Common myeloid progenitor, CD34-positive (primary cell): ENCODE measurements around the gene HIGD1B.

ENCODE experiments used
- CTCF ChIA-PET: fragments of 350-600 bp; sonication (Branson Sonifier 250); formaldehyde crosslinking; loops from one replicate; lab custom pipeline; 2021; ENCODE audit warnings: antibody characterized with exemption; lab: Charles Lee
- POLR2A ChIA-PET: fragments of 350-600 bp; sonication (Branson Sonifier 250); formaldehyde crosslinking; loops from one replicate; lab custom pipeline; 2021; ENCODE audit warnings: antibody characterized with exemption; lab: Charles Lee
- DNase-seq, 3 donors: peaks; one replicate each; pipeline versions ENCODE4 v3.0.0 to v3.0.0-alpha.2; 2013
- H3K27ac ChIP-seq, 2 experiments: 1 replicate in 1 of 2; 2 replicates in 1 of 2; pipeline ENCODE4 v1.7.0; 2013; ENCODE audit warnings: inconsistent platforms in 2 of 2, low read length in 2 of 2, mild to moderate bottlenecking in 2 of 2, low read depth in 1 of 2, moderate library complexity in 1 of 2; ENCODE audit not compliant: severe bottlenecking in 2 of 2, insufficient read depth in 1 of 2, poor library complexity in 1 of 2
- H3K27me3 ChIP-seq, 5 experiments: replicated peaks in 2 of 5; 1 replicate in 3 of 5; 2 replicates in 2 of 5; pipeline versions ENCODE4 v1.6.1 to v1.7.0; 2013; ENCODE audit warnings: low read length in 4 of 5, mild to moderate bottlenecking in 2 of 5, moderate library complexity in 2 of 5, inconsistent platforms in 1 of 5; ENCODE audit not compliant: insufficient read depth in 5 of 5, control insufficient read depth in 4 of 5
- H3K36me3 ChIP-seq, 4 experiments: 1 replicate in 2 of 4; 2 replicates in 2 of 4; pipeline versions ENCODE4 v1.6.1 to v1.7.0; 2013; ENCODE audit warnings: low read length in 3 of 4, control low read depth in 1 of 4, mild to moderate bottlenecking in 1 of 4; ENCODE audit not compliant: control insufficient read depth in 4 of 4, insufficient read depth in 4 of 4
- H3K4me1 ChIP-seq, 4 experiments: 1 replicate in 3 of 4; 2 replicates in 1 of 4; pipeline versions ENCODE4 v1.6.1 to v1.7.1; 2013; ENCODE audit warnings: low read length in 3 of 4, mild to moderate bottlenecking in 3 of 4, control low read depth in 1 of 4, inconsistent platforms in 1 of 4, moderate library complexity in 1 of 4; ENCODE audit not compliant: control insufficient read depth in 4 of 4, insufficient read depth in 4 of 4; ENCODE audit errors: control extremely low read depth in 1 of 4
- H3K4me3 ChIP-seq, 7 experiments: 1 replicate in 4 of 7; 2 replicates in 3 of 7; pipeline versions ENCODE4 v1.5.1 to v1.7.0; 2013; ENCODE audit warnings: mild to moderate bottlenecking in 7 of 7, low read length in 6 of 7, moderate library complexity in 6 of 7, inconsistent platforms in 2 of 7, low read depth in 2 of 7, control low read depth in 1 of 7; ENCODE audit not compliant: insufficient read depth in 4 of 7, control insufficient read depth in 1 of 7; ENCODE audit errors: extremely low read depth in 1 of 7
- H3K9me3 ChIP-seq, 5 experiments: 1 replicate in 4 of 5; 2 replicates in 1 of 5; pipeline versions ENCODE4 v1.6.1 to v1.7.1; 2013; ENCODE audit warnings: low read length in 4 of 5, mild to moderate bottlenecking in 2 of 5, inconsistent platforms in 1 of 5, low read depth in 1 of 5, moderate library complexity in 1 of 5; ENCODE audit not compliant: control insufficient read depth in 4 of 5, insufficient read depth in 2 of 5; ENCODE audit errors: control extremely low read depth in 1 of 5
- WGBS: methylation state at CpG from one replicate; pipeline ENCODE4 v1.1.5; 2013; ENCODE audit not compliant: insufficient coverage; 5-methylcytosine and 5-hydroxymethylcytosine counted together

HIGD1B gene

GRCh38 chr17:44863061-44863918, 15.6 kb downstream of the HIGD1B start:
- no peak for DNase-seq
- ChIA-PET POLR2A (no interaction called here), CTCF (interaction anchor here (0.6 to 10.6 kb wide), 9 partner anchors 16 to 157 kb away, joined by 3 to 192 read pairs (median 4); partner anchors contain the start of gene HIGD1B)
- H3K4me1 ChIP-seq = no peaks in the 10 kb centered on the region
- no peaks in the 10 kb centered on the region for H3K9me3 ChIP-seq
- no peak overlapping the region for H3K27ac ChIP-seq
- no peak overlapping the region for H3K4me3 ChIP-seq
- H3K36me3 ChIP-seq = peaks cover 30 to 88% (median 70%) of the 10 kb centered on the region in 4 experiments
- 100% methylated on average over 8 of the region's 12 CpGs for WGBS
- H3K27me3 ChIP-seq = no peaks in the 10 kb centered on the region

DNA sequence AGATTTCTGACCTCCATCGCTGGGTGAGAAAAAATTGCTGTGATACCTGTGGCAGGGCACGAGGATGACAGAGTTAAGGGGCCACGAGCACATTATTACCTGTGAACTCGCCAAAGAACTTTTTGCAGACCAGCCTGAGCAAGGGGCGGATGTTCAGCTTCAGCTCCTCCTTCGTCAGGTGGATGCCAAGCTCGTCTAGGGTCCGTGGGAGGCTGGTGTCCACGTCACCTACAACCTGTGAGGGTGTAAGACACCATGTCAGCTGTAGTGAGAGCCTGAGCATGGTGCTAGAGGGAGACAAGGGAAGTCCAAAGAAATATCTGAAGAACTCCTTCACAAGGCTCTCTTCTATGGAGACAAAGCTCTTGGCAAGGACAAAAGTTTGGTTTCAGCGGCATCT, 17.1 kb downstream of the HIGD1B start:
- H3K4me3 ChIP-seq = no peak overlapping the region
- H3K36me3 ChIP-seq = peaks cover 25 to 88% (median 65%) of the 10 kb centered on the region in 4 experiments
- ChIA-PET POLR2A (no interaction called here), CTCF (interaction anchor here (0.7 to 10.6 kb wide), 11 partner anchors 13 to 328 kb away, joined by 3 to 192 read pairs (median 3); no protein-coding TSS in a partner anchor)
- H3K4me1 ChIP-seq = no peaks in the 10 kb centered on the region
- H3K27ac ChIP-seq = no peak overlapping the region
- 90% methylated on average over 7 of the region's 10 CpGs for WGBS
- no peak for DNase-seq
- H3K9me3 ChIP-seq = no peaks in the 10 kb centered on the region
- H3K27me3 ChIP-seq = no peaks in the 10 kb centered on the region

GRCh38 chr17:44865231-44865660, 17.6 kb downstream of the HIGD1B start:
- peaks cover 26 to 88% (median 63%) of the 10 kb centered on the region in 4 experiments for H3K36me3 ChIP-seq
- no peaks in the 10 kb centered on the region for H3K9me3 ChIP-seq
- no peak overlapping the region for H3K27ac ChIP-seq
- no peaks in the 10 kb centered on the region for H3K4me1 ChIP-seq
- WGBS = no CpG with 5 or more reads among the region's 1 CpG
- no peak overlapping the region for H3K4me3 ChIP-seq
- ChIA-PET POLR2A (no interaction called here), CTCF (interaction anchor here (0.7 to 10.6 kb wide), 13 partner anchors 8 to 329 kb away, joined by 3 to 192 read pairs (median 4); no protein-coding TSS in a partner anchor)
- peak; percentile 72 to 86 (median 78) for DNase-seq
- no peaks in the 10 kb centered on the region for H3K27me3 ChIP-seq

GRCh38 chr17:44865931-44866330, 18.2 kb downstream of the HIGD1B start:
- Histone ChIP-seq H3K27ac (no peak overlapping the region), H3K9me3 (no peaks in the 10 kb centered on the region), H3K4me3 (no peak overlapping the region), H3K36me3 (peaks cover 24 to 84% (median 59%) of the 10 kb centered on the region in 4 experiments), H3K4me1 (no peaks in the 10 kb centered on the region), H3K27me3 (no peaks in the 10 kb centered on the region)
- DNase-seq = no peak
- 95% methylated on average over 6 of the region's 6 CpGs for WGBS
- CTCF ChIA-PET = interaction anchor here (0.6 to 10.6 kb wide), 8 partner anchors 9 to 133 kb away, joined by 3 to 192 read pairs (median 6); no protein-coding TSS in a partner anchor
- POLR2A ChIA-PET = no interaction called here

GRCh38 chr17:44867841-44868240, 20.2 kb downstream of the HIGD1B start:
- no peak overlapping the region for H3K27ac ChIP-seq
- no peaks in the 10 kb centered on the region for H3K9me3 ChIP-seq
- no peaks in the 10 kb centered on the region for H3K4me1 ChIP-seq
- H3K27me3 ChIP-seq = no peaks in the 10 kb centered on the region
- H3K36me3 ChIP-seq = peaks cover 23 to 83% (median 58%) of the 10 kb centered on the region in 4 experiments
- WGBS = 100% methylated on average over 2 of the region's 3 CpGs
- CTCF ChIA-PET = interaction anchor here (0.7 to 10.6 kb wide), 8 partner anchors 10 to 346 kb away, joined by 3 to 192 read pairs (median 4); no protein-coding TSS in a partner anchor
- POLR2A ChIA-PET = no interaction called here
- no peak overlapping the region for H3K4me3 ChIP-seq
- DNase-seq = no peak

DNA sequence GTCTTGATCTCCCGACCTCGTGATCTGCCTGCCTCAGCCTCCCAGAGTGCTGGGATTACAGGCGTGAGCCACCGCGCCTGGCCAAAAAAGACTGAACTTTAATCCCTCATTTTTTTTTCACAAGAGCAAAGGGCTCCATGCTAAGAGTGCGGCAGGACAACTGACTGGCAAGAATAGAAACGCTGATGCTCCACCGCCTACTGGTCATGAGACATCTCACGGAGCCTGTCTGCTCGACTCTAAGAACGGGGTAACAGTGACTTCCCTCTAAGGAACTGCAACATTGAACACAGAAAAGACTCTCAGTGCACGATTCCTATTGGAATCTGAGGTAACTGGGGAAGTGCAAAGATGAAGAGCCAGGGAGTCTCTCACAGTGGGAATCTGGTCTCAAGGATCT, 23.9 kb downstream of the HIGD1B start:
- H3K4me1 ChIP-seq = no peaks in the 10 kb centered on the region
- POLR2A ChIA-PET = no interaction called here
- no peak overlapping the region for H3K4me3 ChIP-seq
- 97% methylated on average over 11 of the region's 12 CpGs for WGBS
- no peak for DNase-seq
- H3K9me3 ChIP-seq = no peaks in the 10 kb centered on the region
- no peaks in the 10 kb centered on the region for H3K27me3 ChIP-seq
- peaks cover 24 to 81% (median 54%) of the 10 kb centered on the region in 4 experiments for H3K36me3 ChIP-seq
- CTCF ChIA-PET = interaction anchor here (0.7 kb wide), 1 partner anchor 138 kb away, joined by 3 read pairs; no protein-coding TSS in a partner anchor
- H3K27ac ChIP-seq = no peak overlapping the region
